Heart left ventricle (tissue), 13 donors: ENCODE measurements around the gene CHAMP1.

Experiments used
- CTCF ChIP-seq, 12 donors: fragments of 200-600 bp; sonication (generic) in 4 of 12; IDR thresholded peaks; one replicate each; pipeline versions ENCODE4 v1.5.0 to v1.8.0; 2018 to 2022; ENCODE audit warnings: antibody characterized with exemption in 12 of 12, mild to moderate bottlenecking in 5 of 12
- POLR2A ChIP-seq, 2 donors: fragments of 450-650 bp; IDR thresholded peaks; one replicate each; pipeline ENCODE4 v1.6.1; 2017; ENCODE audit warnings: antibody characterized with exemption in 2 of 2, mild to moderate bottlenecking in 2 of 2, moderate library complexity in 2 of 2
- donor health status: ischemic (EF 13 %, LVEDD 7.1; RV severe dilation, severe dysfunction).
- donor health status: DM: no; HTN: yes; CAD: no.
- donor health status: DM: no; HTN: no; CAD: no.
- donor health status: ischemic (EF 25% LVEDD 6.9; RV normal size, moderate dysfunction).
- donor health status: ischemic (EF 25% LVEDD 5.7; RV mildly dilated, moderate dysfunction).
- donor health status: ischemic (EF 35%, LVEDD 5.7; RV mildly dilated, moderate dysfunction).
- donor health status: nonischemic (EF 11% LVEDD 7.7; RV severe dilation, severe dysfunction).
- donor health status: DM: yes; HTN: yes; CAD: no.
- donor health status: PGD.
- donor health status: ischemic (EF 29% LVEDD 5.4; RV normal size, mild dysfunction).
- donor health status: nonischemic (EF 23%, LVEDD 6.1; RV moderate dilation, normal function).

GRCh38 chr13:114264886-114265611 lies 49.3 kb upstream of the CHAMP1 start:
- TF ChIP-seq POLR2A (IDR thresholded peaks at IDR 0.05) (no peak), CTCF (IDR thresholded peaks at IDR 0.05) (no peak)
